Endothelial cell of umbilical vein (primary cell): Measurements from ENCODE around the gene CFAP77. TPM values are rescaled to one million over a fixed set of nuclear protein-coding genes. Genes with fewer than 3 reads are reported as not detected.

Experiments used
- BruUV-seq: library from RNA; stranded (reverse); fragments of 400-500 nt; replicated peaks from 2 replicates; lab custom pipeline; 2021; lab: Mats Ljungman, UMichigan
- CTCF ChIA-PET: fragments of 300-600, 350-600 bp; sonication (Branson Sonifier 250); formaldehyde crosslinking; loops from one replicate; lab custom pipeline; 2021; ENCODE audit warnings: antibody characterized with exemption, inconsistent platforms; lab: Charles Lee
- POLR2A ChIA-PET: fragments of 300-600, 350-600 bp; sonication (Branson Sonifier 250); formaldehyde crosslinking; loops from one replicate; lab custom pipeline; 2021; ENCODE audit warnings: antibody characterized with exemption, inconsistent platforms; lab: Charles Lee
- DNase-seq: peaks from one replicate; pipeline ENCODE4 v3.0.0-alpha.2; 2011; ENCODE audit warnings: low read depth, low spot score
- FAIRE-seq: peaks from 2 replicates; lab custom pipeline; 2011; peaks lifted over from hg19 to GRCh38; lab: Jason Lieb, UNC
- H2AFZ ChIP-seq: 2 replicates; pipeline ENCODE4 v1.6.0; 2012; ENCODE audit warnings: low read depth, low read length, control low read depth, inconsistent platforms
- H3K27ac ChIP-seq: 2 replicates; pipeline ENCODE4 v1.5.1; 2011; ENCODE audit warnings: low read depth, mild to moderate bottlenecking, control low read depth, low read length, moderate library complexity; ENCODE audit not compliant: insufficient read depth
- H3K27me3 ChIP-seq, 2 experiments: 2 replicates each; pipeline versions ENCODE4 v1.6.0 to v1.6.1; 2011; ENCODE audit warnings: low read length in 2 of 2, mixed read lengths in 1 of 2; ENCODE audit not compliant: control insufficient read depth in 2 of 2, insufficient read depth in 2 of 2
- H3K36me3 ChIP-seq, 2 experiments: 2 replicates in 1 of 2; 3 replicates in 1 of 2; pipeline ENCODE4 v1.5.1; 2011; ENCODE audit warnings: low read length in 2 of 2, mild to moderate bottlenecking in 1 of 2, moderate library complexity in 1 of 2; ENCODE audit not compliant: control insufficient read depth in 2 of 2, insufficient read depth in 2 of 2; ENCODE audit errors: extremely low read depth in 1 of 2
- H3K4me1 ChIP-seq: 3 replicates; pipeline ENCODE4 v1.5.1; 2011; ENCODE audit warnings: mild to moderate bottlenecking, low read length; ENCODE audit not compliant: control insufficient read depth, insufficient read depth; ENCODE audit errors: extremely low read depth
- H3K4me2 ChIP-seq: 2 replicates; pipeline ENCODE4 v1.6.1; 2011; ENCODE audit warnings: low read length, control low read depth, mixed read lengths; ENCODE audit not compliant: insufficient read depth
- H3K4me3 ChIP-seq, 3 experiments: fragments of 200-600 bp in 1 of 3; sonication (generic), shearing (Covaris generic) in 1 of 3; replicated peaks in 1 of 3; 2 replicates each; pipeline ENCODE4 v1.5.1; 2011 to 2016; ENCODE audit warnings: control low read depth in 3 of 3, low read length in 3 of 3, mild to moderate bottlenecking in 2 of 3, inconsistent platforms in 1 of 3, low read depth in 1 of 3, moderate library complexity in 1 of 3; ENCODE audit not compliant: insufficient read depth in 1 of 3
- H3K79me2 ChIP-seq: 2 replicates; pipeline ENCODE4 v1.6.0; 2012; ENCODE audit warnings: low read length, inconsistent platforms; ENCODE audit not compliant: control insufficient read depth, insufficient read depth
- H3K9ac ChIP-seq: replicated peaks from 2 replicates; pipeline ENCODE3; 2011; ENCODE audit warnings: low read length, control low read depth; ENCODE audit not compliant: insufficient read depth; ENCODE audit errors: extremely low read depth
- H3K9me1 ChIP-seq: replicated peaks from 3 replicates; pipeline ENCODE4 v1.6.0; 2011; ENCODE audit warnings: mild to moderate bottlenecking, low read length; ENCODE audit not compliant: control insufficient read depth, insufficient read depth; ENCODE audit errors: extremely low read depth
- H3K9me3 ChIP-seq: replicated peaks from 2 replicates; pipeline ENCODE4 v1.5.1; 2012; ENCODE audit warnings: low read length, inconsistent platforms; ENCODE audit not compliant: control insufficient read depth, insufficient read depth
- H4K20me1 ChIP-seq: replicated peaks from 2 replicates; pipeline ENCODE3; 2011; ENCODE audit warnings: mild to moderate bottlenecking, low read length; ENCODE audit not compliant: control insufficient read depth, insufficient read depth; ENCODE audit errors: extremely low read depth
- EZH2 ChIP-seq: IDR thresholded peaks from 2 replicates; pipeline ENCODE4 v1.6.1; 2012; ENCODE audit warnings: borderline replicate concordance, low read depth, mild to moderate bottlenecking, moderate library complexity, low read length, inconsistent platforms; ENCODE audit not compliant: severe bottlenecking
- FOS ChIP-seq: IDR thresholded peaks from 2 replicates; pipeline ENCODE4 v1.6.1; 2011; ENCODE audit warnings: mild to moderate bottlenecking, low read length, moderate library complexity, borderline replicate concordance; ENCODE audit not compliant: insufficient read depth
- GATA2 ChIP-seq: IDR thresholded peaks from 2 replicates; pipeline ENCODE4 v1.7.0; 2011; ENCODE audit warnings: low read depth, mild to moderate bottlenecking, moderate library complexity, mixed read lengths, low read length; ENCODE audit not compliant: insufficient read length, insufficient read depth
- JUN ChIP-seq: IDR thresholded peaks from 2 replicates; pipeline ENCODE4 v1.6.1; 2011; ENCODE audit warnings: borderline replicate concordance, low read depth; ENCODE audit not compliant: insufficient read length, insufficient read depth
- MYC ChIP-seq: IDR thresholded peaks from one replicate; pipeline ENCODE4 v1.6.1; 2011; ENCODE audit warnings: mild to moderate bottlenecking, low read depth, low read length
- POLR2A ChIP-seq: IDR thresholded peaks from 2 replicates; pipeline ENCODE4 v1.6.1; 2012; ENCODE audit warnings: low read depth, mild to moderate bottlenecking, control low read depth, low read length
- POLR2AphosphoS5 ChIP-seq: IDR thresholded peaks from 2 replicates; pipeline ENCODE4 v1.6.1; 2012; ENCODE audit warnings: low read depth, mild to moderate bottlenecking, control low read depth, low read length, moderate library complexity; ENCODE audit not compliant: insufficient read depth
- dilution Hi-C: fragments of 300-500 bp; cut with MboI; formaldehyde crosslinking; loops from one replicate; pipeline ENCODE4 v1.15.0; 2019; ENCODE audit warnings: low sequenced_read_pairs; ENCODE audit not compliant: extremely low pct_ligation_motif_present
- intact Hi-C: fragments of 100-400 bp; cut with micrococcal nuclease; formaldehyde crosslinking; loops from one replicate; pipeline ENCODE4 v1.10.0; 2022
- polyA plus RNA-seq, 4 experiments: library from polyadenylated mRNA; depleted of rRNA in 3 of 4; stranded (reverse) in 3 of 4; unstranded in 1 of 4; fragments of >200 nt; gene quantifications; 2 replicates each; pipeline versions ENCODE4 v1.2.1 to v1.2.3, GENCODE V29; 2011 to 2012; ENCODE audit warnings: missing spikeins in 1 of 4
- total RNA-seq: library from RNA; stranded (reverse); gene quantifications from 2 replicates; pipeline ENCODE4 v1.2.3, GENCODE V29; 2021
- TF ChIP-seq, protein P1 (sequence below), 2 donors: IDR thresholded peaks; 1 replicate in 1 of 2; 2 replicates in 1 of 2; pipeline ENCODE4 v1.5.1; 2011; ENCODE audit warnings: low read length in 2 of 2, mild to moderate bottlenecking in 2 of 2, moderate library complexity in 2 of 2, control low read depth in 1 of 2, inconsistent platforms in 1 of 2, low read depth in 1 of 2; ENCODE audit not compliant: insufficient read depth in 1 of 2; ENCODE audit errors: extremely low read depth in 1 of 2
- TF ChIP-seq, protein P2 (sequence below): IDR thresholded peaks from 2 replicates; pipeline ENCODE4 v1.6.1; 2011; ENCODE audit not compliant: insufficient read depth, insufficient read length

The CFAP77 gene
- total and polyA plus RNA-seq, 2 donors (not counting 3 experiments of a cell fraction or from before 2014, with no cell fraction given) = not detected

DNA sequence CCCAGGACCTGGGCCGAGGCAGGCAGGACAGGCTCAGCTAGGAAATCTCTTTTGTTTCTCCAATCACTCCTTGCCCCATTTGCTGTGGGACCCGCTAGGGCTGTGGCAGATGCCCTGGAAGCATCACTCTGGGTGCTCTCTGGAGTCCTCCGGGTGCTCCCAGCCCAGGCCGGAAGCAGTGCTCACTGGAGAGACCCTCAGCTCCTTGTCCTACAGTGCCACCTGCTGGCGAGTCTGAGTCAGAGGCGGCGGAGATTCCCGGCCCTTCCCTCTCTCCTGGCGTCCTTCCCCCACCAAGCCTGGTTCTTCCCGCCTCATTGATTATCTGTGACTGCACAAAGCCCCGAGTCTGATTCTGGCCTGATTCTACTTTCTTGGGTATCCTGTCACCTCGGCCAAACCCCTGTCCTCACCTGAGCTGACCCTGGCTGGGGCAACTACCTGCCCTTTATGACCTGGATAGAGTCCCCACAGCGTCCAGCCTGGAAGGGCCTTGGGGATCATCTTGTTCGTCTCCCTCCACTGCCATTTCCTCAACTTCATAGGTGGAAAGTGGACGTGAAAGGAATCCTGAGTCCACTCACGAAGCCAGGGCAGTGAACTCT is 165.1 kb downstream of the CFAP77 start:
- Histone ChIP-seq H3K4me3 (no peak overlapping the region), H3K36me3 (no peaks in the 10 kb centered on the region), H3K79me2 (no peaks in the 10 kb centered on the region), H3K9ac (no peak overlapping the region), H3K4me2 (no peak overlapping the region), H2AFZ (no peak overlapping the region), H3K27me3 (peaks cover 37 to 40% of the 10 kb centered on the region in 2 experiments), H3K9me3 (no peaks in the 10 kb centered on the region), H4K20me1 (no peaks in the 10 kb centered on the region), H3K27ac (no peak overlapping the region), H3K4me1 (no peaks in the 10 kb centered on the region), H3K9me1 (no peaks in the 10 kb centered on the region)
- intact Hi-C loops = loop anchor here (1.0 kb wide), 3 partner anchors 29 to 163 kb away; no protein-coding TSS in a partner anchor
- dilution Hi-C loops = no loop called here
- peak; percentile 58 for DNase-seq
- POLR2A ChIA-PET = no interaction called here
- no peak for TF ChIP-seq POLR2AphosphoS5
- TF ChIP-seq, protein P1, sequence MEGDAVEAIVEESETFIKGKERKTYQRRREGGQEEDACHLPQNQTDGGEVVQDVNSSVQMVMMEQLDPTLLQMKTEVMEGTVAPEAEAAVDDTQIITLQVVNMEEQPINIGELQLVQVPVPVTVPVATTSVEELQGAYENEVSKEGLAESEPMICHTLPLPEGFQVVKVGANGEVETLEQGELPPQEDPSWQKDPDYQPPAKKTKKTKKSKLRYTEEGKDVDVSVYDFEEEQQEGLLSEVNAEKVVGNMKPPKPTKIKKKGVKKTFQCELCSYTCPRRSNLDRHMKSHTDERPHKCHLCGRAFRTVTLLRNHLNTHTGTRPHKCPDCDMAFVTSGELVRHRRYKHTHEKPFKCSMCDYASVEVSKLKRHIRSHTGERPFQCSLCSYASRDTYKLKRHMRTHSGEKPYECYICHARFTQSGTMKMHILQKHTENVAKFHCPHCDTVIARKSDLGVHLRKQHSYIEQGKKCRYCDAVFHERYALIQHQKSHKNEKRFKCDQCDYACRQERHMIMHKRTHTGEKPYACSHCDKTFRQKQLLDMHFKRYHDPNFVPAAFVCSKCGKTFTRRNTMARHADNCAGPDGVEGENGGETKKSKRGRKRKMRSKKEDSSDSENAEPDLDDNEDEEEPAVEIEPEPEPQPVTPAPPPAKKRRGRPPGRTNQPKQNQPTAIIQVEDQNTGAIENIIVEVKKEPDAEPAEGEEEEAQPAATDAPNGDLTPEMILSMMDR (IDR thresholded peaks at IDR 0.05; ENCODE audit: extremely low read depth in 1 of 2, insufficient read depth in 1 of 2, low read depth in 1 of 2, low read length in 2 of 2) = peak; percentile 62 to 89
- no peak for TF ChIP-seq EZH2
- CTCF ChIA-PET = interaction anchor here (0.7 to 7.7 kb wide), 11 partner anchors 10 to 405 kb away, joined by 3 to 169 read pairs (median 5); partner anchors contain the start of gene CFAP77
- no TSS peak for BruUV-seq
- FAIRE-seq = peak; percentile 67

DNA sequence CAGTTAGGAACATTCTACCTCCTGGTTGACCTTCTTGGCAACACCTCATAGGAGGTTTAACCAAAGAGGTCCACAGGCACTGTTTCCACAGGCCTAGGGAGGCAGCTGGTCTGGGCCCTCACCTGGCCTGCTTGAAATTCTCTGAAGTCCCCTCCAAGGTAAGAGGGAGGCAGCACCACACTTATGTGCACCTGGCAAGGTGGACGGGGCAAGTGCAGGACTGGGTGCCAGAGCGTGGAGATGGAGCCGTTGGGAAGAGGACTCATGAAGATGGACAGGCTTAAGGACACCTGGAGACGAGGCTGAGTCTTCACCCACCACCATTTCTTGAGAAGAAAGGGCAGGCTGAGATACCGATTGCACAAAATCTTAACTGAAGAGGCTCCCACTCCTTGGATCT is 165.8 kb downstream of the CFAP77 start:
- Histone ChIP-seq H3K4me3 (no peak overlapping the region), H3K4me2 (no peak overlapping the region), H3K79me2 (no peaks in the 10 kb centered on the region), H2AFZ (no peak overlapping the region), H3K27me3 (peaks cover 38 to 47% of the 10 kb centered on the region in 2 experiments), H3K9ac (no peak overlapping the region), H3K27ac (no peak overlapping the region), H3K36me3 (no peaks in the 10 kb centered on the region), H3K9me1 (no peaks in the 10 kb centered on the region), H3K4me1 (no peaks in the 10 kb centered on the region), H4K20me1 (no peaks in the 10 kb centered on the region), H3K9me3 (no peaks in the 10 kb centered on the region)
- intact Hi-C loops = loop anchor here (1.0 kb wide), 3 partner anchors 30 to 164 kb away; no protein-coding TSS in a partner anchor
- TF ChIP-seq, protein P2, sequence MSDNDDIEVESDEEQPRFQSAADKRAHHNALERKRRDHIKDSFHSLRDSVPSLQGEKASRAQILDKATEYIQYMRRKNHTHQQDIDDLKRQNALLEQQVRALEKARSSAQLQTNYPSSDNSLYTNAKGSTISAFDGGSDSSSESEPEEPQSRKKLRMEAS = no peak
- TF ChIP-seq JUN = no peak
- TF ChIP-seq GATA2 = no peak
- TF ChIP-seq, protein P1 (IDR thresholded peaks at IDR 0.05; ENCODE audit: extremely low read depth in 1 of 2, insufficient read depth in 1 of 2, low read depth in 1 of 2, low read length in 2 of 2) = no peak
- TF ChIP-seq POLR2AphosphoS5 = no peak
- no peak for TF ChIP-seq POLR2A
- no peak for TF ChIP-seq EZH2
- no peak for TF ChIP-seq FOS
- TF ChIP-seq MYC = no peak
- no TSS peak for BruUV-seq
- FAIRE-seq (no peak), DNase-seq (no peak)
- ChIA-PET POLR2A (no interaction called here), CTCF (interaction anchor here (4.7 to 7.7 kb wide), 2 partner anchors 68 to 164 kb away, joined by 32 to 169 read pairs; no protein-coding TSS in a partner anchor)
- dilution Hi-C loops = no loop called here
